Trophoblast cell (in vitro differentiated cells and primary cell): ENCODE results near the gene ATXN1.

Experiments
- DNase-seq, 2 donors: peaks; one replicate each; pipeline ENCODE4 v3.0.0-alpha.2; 2016
- H2AFZ ChIP-seq: 2 replicates; pipeline ENCODE4 v1.6.1; 2013; ENCODE audit warnings: low read length, moderate library complexity, mild to moderate bottlenecking; ENCODE audit not compliant: insufficient read depth, poor library complexity
- H2AK5ac ChIP-seq: 2 replicates; pipeline ENCODE4 v1.6.1; 2013; ENCODE audit warnings: mild to moderate bottlenecking, low read length
- H2BK120ac ChIP-seq: 2 replicates; pipeline ENCODE4 v1.6.1; 2013; ENCODE audit warnings: low read length, mild to moderate bottlenecking, moderate library complexity; ENCODE audit not compliant: insufficient read depth, poor library complexity
- H2BK12ac ChIP-seq: 2 replicates; pipeline ENCODE4 v1.6.1; 2013; ENCODE audit warnings: mild to moderate bottlenecking, low read length, moderate library complexity
- H2BK5ac ChIP-seq: 2 replicates; pipeline ENCODE4 v1.6.1; 2013; ENCODE audit warnings: low read length, low read depth, moderate library complexity, mild to moderate bottlenecking; ENCODE audit not compliant: poor library complexity
- H3K14ac ChIP-seq: 2 replicates; pipeline ENCODE4 v1.6.1; 2013; ENCODE audit warnings: mild to moderate bottlenecking, low read length
- H3K18ac ChIP-seq: 2 replicates; pipeline ENCODE4 v1.6.1; 2013; ENCODE audit warnings: mild to moderate bottlenecking, low read length
- H3K23ac ChIP-seq: 2 replicates; pipeline ENCODE4 v1.6.1; 2013; ENCODE audit warnings: low read length
- H3K27ac ChIP-seq: 2 replicates; pipeline ENCODE4 v1.5.1; 2013; ENCODE audit warnings: low read depth, mild to moderate bottlenecking, inconsistent platforms, low read length, moderate library complexity
- H3K27me3 ChIP-seq: 2 replicates; pipeline ENCODE4 v1.6.1; 2013; ENCODE audit warnings: inconsistent platforms, mild to moderate bottlenecking, low read length, moderate library complexity; ENCODE audit not compliant: insufficient read depth
- H3K36me3 ChIP-seq, 2 experiments: 1 replicate in 1 of 2; 2 replicates in 1 of 2; pipeline ENCODE4 v1.6.1; 2013; ENCODE audit warnings: low read length in 2 of 2, mild to moderate bottlenecking in 2 of 2, moderate library complexity in 1 of 2; ENCODE audit not compliant: insufficient read depth in 2 of 2, control insufficient read depth in 1 of 2
- H3K4ac ChIP-seq: 2 replicates; pipeline ENCODE4 v1.6.1; 2013; ENCODE audit warnings: low read depth, mild to moderate bottlenecking, low read length, moderate library complexity
- H3K4me1 ChIP-seq, 2 experiments: 1 replicate in 1 of 2; 2 replicates in 1 of 2; pipeline ENCODE4 v1.6.1; 2013; ENCODE audit warnings: low read length in 2 of 2, mild to moderate bottlenecking in 2 of 2, moderate library complexity in 1 of 2; ENCODE audit not compliant: insufficient read depth in 2 of 2, control insufficient read depth in 1 of 2
- H3K4me2 ChIP-seq: 2 replicates; pipeline ENCODE4 v1.6.1; 2013; ENCODE audit warnings: inconsistent platforms, mild to moderate bottlenecking, low read length, moderate library complexity
- H3K4me3 ChIP-seq: 2 replicates; pipeline ENCODE4 v1.5.1; 2013; ENCODE audit warnings: mild to moderate bottlenecking, low read depth, low read length, inconsistent platforms
- H3K79me1 ChIP-seq: one replicate; pipeline ENCODE4 v1.6.1; 2013; ENCODE audit warnings: low read length
- H3K79me2 ChIP-seq: 2 replicates; pipeline ENCODE4 v1.6.1; 2013; ENCODE audit warnings: low read length, mild to moderate bottlenecking; ENCODE audit not compliant: control insufficient read depth, insufficient read depth, poor library complexity
- H3K9ac ChIP-seq: 2 replicates; pipeline ENCODE4 v1.6.1; 2013; ENCODE audit warnings: mild to moderate bottlenecking, low read length
- H3K9me3 ChIP-seq: 2 replicates; pipeline ENCODE4 v1.6.1; 2013; ENCODE audit warnings: low read depth, mild to moderate bottlenecking, control low read depth, inconsistent platforms, low read length; ENCODE audit not compliant: insufficient read depth
- H4K12ac ChIP-seq: 2 replicates; pipeline ENCODE4 v1.6.1; 2013; ENCODE audit warnings: low read depth, mild to moderate bottlenecking, low read length, moderate library complexity
- H4K8ac ChIP-seq: 2 replicates; pipeline ENCODE4 v1.6.1; 2013; ENCODE audit warnings: low read depth, mild to moderate bottlenecking, low read length, moderate library complexity
- H4K91ac ChIP-seq: one replicate; pipeline ENCODE4 v1.6.1; 2013; ENCODE audit warnings: low read depth, mild to moderate bottlenecking, low read length, moderate library complexity
- WGBS: extraction: QIAGEN DNeasy Blood & Tissue Kit; methylation state at CpG from one replicate; pipeline ENCODE4 v1.1.7; 2013; ENCODE audit warnings: missing lambda C conversion rate; ENCODE audit not compliant: insufficient read length, insufficient coverage; ENCODE audit errors: extremely low coverage; 5-methylcytosine and 5-hydroxymethylcytosine counted together

The ATXN1 gene

GRCh38 chr6:16338577-16339264, 422.5 kb downstream of the ATXN1 start:
- no peak overlapping the region for H3K23ac ChIP-seq
- H3K4me2 ChIP-seq = no peak overlapping the region
- H3K79me1 ChIP-seq = peaks cover 29% of the 10 kb centered on the region
- DNase-seq = peak; percentile 98
- no peak overlapping the region for H3K18ac ChIP-seq
- H3K4me1 ChIP-seq = peaks cover 25% of the 10 kb centered on the region in 2 experiments
- no peaks in the 10 kb centered on the region for H3K36me3 ChIP-seq
- peak overlapping the region; percentile 82 for H2BK120ac ChIP-seq
- peak overlapping the region; percentile 94 for H2BK5ac ChIP-seq
- peaks cover 4% of the 10 kb centered on the region for H3K79me2 ChIP-seq
- peak overlapping the region; percentile 76 for H2BK12ac ChIP-seq
- H4K8ac ChIP-seq = peak overlapping the region; percentile 22
- H3K14ac ChIP-seq = no peak overlapping the region
- no peaks in the 10 kb centered on the region for H3K27me3 ChIP-seq
- WGBS = no CpG with 5 or more reads among the region's 10 CpGs
- no peak overlapping the region for H3K4me3 ChIP-seq
- H3K9ac ChIP-seq = no peak overlapping the region
- no peak overlapping the region for H4K12ac ChIP-seq
- H3K9me3 ChIP-seq = no peaks in the 10 kb centered on the region
- peak overlapping the region; percentile 89 for H4K91ac ChIP-seq
- no peak overlapping the region for H2AFZ ChIP-seq
- H2AK5ac ChIP-seq = no peak overlapping the region
- H3K27ac ChIP-seq = peak overlapping the region; percentile 95
- no peak overlapping the region for H3K4ac ChIP-seq

DNA sequence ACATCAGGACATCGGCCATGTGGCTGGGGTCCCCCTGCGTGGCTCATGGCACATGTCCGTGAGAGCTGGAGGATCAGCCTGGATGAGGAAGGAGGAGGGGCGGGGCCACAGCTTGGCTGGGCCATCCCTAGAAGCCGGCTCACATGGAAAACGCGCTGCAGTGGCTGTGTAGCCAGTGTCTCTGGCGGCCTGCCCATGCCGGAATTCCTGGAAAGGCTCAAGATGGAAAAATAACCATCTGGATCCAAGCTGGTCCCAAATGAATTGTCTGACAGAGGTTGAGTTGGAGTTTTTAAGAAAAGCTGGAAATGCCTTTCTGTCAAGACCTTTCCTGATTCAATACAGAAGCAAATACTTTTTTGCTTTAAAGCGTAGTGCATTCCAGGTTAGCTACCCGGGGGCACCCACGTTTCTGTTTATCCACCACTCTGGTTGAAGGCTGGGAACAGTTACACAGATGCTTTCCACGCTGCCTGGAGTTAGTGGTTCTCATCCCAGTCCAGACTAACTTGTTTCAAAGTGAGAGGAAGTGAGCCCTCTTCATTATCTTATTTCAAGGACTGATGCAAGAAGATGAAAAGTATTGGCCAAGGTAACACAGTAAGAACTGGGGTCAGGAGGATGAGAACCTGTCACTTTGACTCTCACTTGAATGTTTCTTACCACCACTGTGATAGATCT, 423.8 kb downstream of the ATXN1 start:
- no peak overlapping the region for H3K23ac ChIP-seq
- H3K27me3 ChIP-seq = no peaks in the 10 kb centered on the region
- no CpG with 5 or more reads among the region's 13 CpGs for WGBS
- H3K4me3 ChIP-seq = no peak overlapping the region
- no peaks in the 10 kb centered on the region for H3K9me3 ChIP-seq
- no peaks in the 10 kb centered on the region for H3K36me3 ChIP-seq
- H2AK5ac ChIP-seq = no peak overlapping the region
- no peak overlapping the region for H3K9ac ChIP-seq
- H3K14ac ChIP-seq = no peak overlapping the region
- no peak overlapping the region for H2BK12ac ChIP-seq
- H4K12ac ChIP-seq = no peak overlapping the region
- H2BK120ac ChIP-seq = peak overlapping the region; percentile 15
- peak overlapping the region; percentile 70 for H3K27ac ChIP-seq
- H3K4ac ChIP-seq = no peak overlapping the region
- H3K79me2 ChIP-seq = peaks cover 4% of the 10 kb centered on the region
- H4K91ac ChIP-seq = peak overlapping the region; percentile 78
- peaks cover 25 to 29% of the 10 kb centered on the region in 2 experiments for H3K4me1 ChIP-seq
- no peak overlapping the region for H2AFZ ChIP-seq
- no peak overlapping the region for H3K4me2 ChIP-seq
- H3K18ac ChIP-seq = no peak overlapping the region
- no peak for DNase-seq
- H3K79me1 ChIP-seq = peaks cover 32% of the 10 kb centered on the region
- peak overlapping the region; percentile 7 for H2BK5ac ChIP-seq
- peak overlapping the region; percentile 0 for H4K8ac ChIP-seq

GRCh38 chr6:16336911-16337294, 424.4 kb downstream of the ATXN1 start:
- Histone ChIP-seq H4K12ac (no peak overlapping the region), H2BK12ac (peak overlapping the region; percentile 27), H3K36me3 (no peaks in the 10 kb centered on the region), H3K23ac (no peak overlapping the region), H3K79me1 (peaks cover 32% of the 10 kb centered on the region), H2BK5ac (peak overlapping the region; percentile 1), H3K4me2 (no peak overlapping the region), H3K79me2 (peaks cover 4% of the 10 kb centered on the region), H2AK5ac (peak overlapping the region; percentile 14), H2AFZ (no peak overlapping the region), H2BK120ac (peak overlapping the region; percentile 15), H3K27me3 (no peaks in the 10 kb centered on the region), H4K91ac (peak overlapping the region; percentile 78), H3K4me3 (no peak overlapping the region), H3K14ac (peak overlapping the region; percentile 30), H3K9ac (no peak overlapping the region), H3K4me1 (peaks cover 25 to 31% of the 10 kb centered on the region in 2 experiments), H3K18ac (peak overlapping the region; percentile 15), H4K8ac (peak overlapping the region; percentile 0), H3K4ac (peak overlapping the region; percentile 41), H3K27ac (peak overlapping the region; percentile 70), H3K9me3 (no peaks in the 10 kb centered on the region)
- no CpG with 5 or more reads among the region's 6 CpGs for WGBS
- no peak for DNase-seq

GRCh38 chr6:16336056-16336818, 425.0 kb downstream of the ATXN1 start:
- Histone ChIP-seq H3K79me2 (peaks cover 4% of the 10 kb centered on the region), H2AFZ (no peak overlapping the region), H3K36me3 (no peaks in the 10 kb centered on the region), H3K27me3 (no peaks in the 10 kb centered on the region), H4K91ac (peak overlapping the region; percentile 95), H3K4me1 (peaks cover 25 to 31% of the 10 kb centered on the region in 2 experiments), H3K9ac (no peak overlapping the region), H3K14ac (peak overlapping the region; percentile 92), H3K79me1 (peaks cover 32% of the 10 kb centered on the region), H3K23ac (no peak overlapping the region), H3K4me3 (no peak overlapping the region), H3K18ac (peak overlapping the region; percentile 87), H2BK5ac (peak overlapping the region; percentile 88), H2BK120ac (peak overlapping the region; percentile 15), H3K9me3 (no peaks in the 10 kb centered on the region), H4K12ac (peak overlapping the region; percentile 64), H3K4me2 (no peak overlapping the region), H3K4ac (peak overlapping the region; percentile 84), H2AK5ac (peak overlapping the region; percentile 38), H4K8ac (peak overlapping the region; percentile 11), H2BK12ac (peak overlapping the region; percentile 97), H3K27ac (peak overlapping the region; percentile 70)
- peak; percentile 58 to 59 for DNase-seq
- WGBS = no CpG with 5 or more reads among the region's 6 CpGs
